Activated CD4-positive, CD25-positive, alpha-beta regulatory T cell treated with anti-CD3 and anti-CD28 coated beads, Interleukin-2, amount 50 U/mL, for 72 hours (primary cell): ENCODE results near the gene SERPINB11.
"Not testable (repeated sequence)": the region's sequence is repeated elsewhere in the genome, so short reads cannot be mapped to it uniquely, and the experiment has no call there.

Experiments
- DNase-seq: peaks from one replicate; pipeline ENCODE4 v3.0.0; 2021

SERPINB11 gene

GRCh38 chr18:63702660-63703059 lies at the start of gene SERPINB11:
TSS of gene SERPINB11 (plus strand) at chr18:63702960. CDS start at chr18:63710194, 7,234 bp downstream.
- no peak for DNase-seq

DNA sequence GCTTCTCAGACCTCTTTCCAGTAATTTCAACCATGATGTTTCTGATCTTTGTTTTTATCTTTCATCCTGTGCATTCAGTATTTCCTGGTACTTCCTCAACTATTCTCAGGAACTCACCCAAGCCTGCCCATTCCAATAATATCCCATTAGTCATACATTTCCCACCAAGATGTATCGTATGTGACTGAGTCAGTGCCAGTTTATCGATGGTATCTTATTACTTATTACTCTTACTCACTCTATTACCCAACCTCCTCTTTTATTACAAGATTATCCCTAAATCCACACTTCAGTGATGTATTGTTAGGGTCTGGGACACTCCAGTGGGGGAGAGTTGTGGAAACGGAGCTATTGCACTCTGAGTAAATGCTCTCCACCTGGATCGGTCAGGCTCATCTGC lies 43.8 kb upstream of the SERPINB11 start:
- not testable (repeated sequence) for DNase-seq

GRCh38 chr18:63661750-63662149 lies 41.0 kb upstream of the SERPINB11 start, which contains the start of gene SERPINB3:
TSS of gene SERPINB3 (minus strand) at chr18:63661893. CDS start at chr18:63661216, 677 bp downstream.
- not testable (repeated sequence) for DNase-seq

GRCh38 chr18:63664571-63664970 lies 38.2 kb upstream of the SERPINB11 start:
- no peak for DNase-seq

DNA sequence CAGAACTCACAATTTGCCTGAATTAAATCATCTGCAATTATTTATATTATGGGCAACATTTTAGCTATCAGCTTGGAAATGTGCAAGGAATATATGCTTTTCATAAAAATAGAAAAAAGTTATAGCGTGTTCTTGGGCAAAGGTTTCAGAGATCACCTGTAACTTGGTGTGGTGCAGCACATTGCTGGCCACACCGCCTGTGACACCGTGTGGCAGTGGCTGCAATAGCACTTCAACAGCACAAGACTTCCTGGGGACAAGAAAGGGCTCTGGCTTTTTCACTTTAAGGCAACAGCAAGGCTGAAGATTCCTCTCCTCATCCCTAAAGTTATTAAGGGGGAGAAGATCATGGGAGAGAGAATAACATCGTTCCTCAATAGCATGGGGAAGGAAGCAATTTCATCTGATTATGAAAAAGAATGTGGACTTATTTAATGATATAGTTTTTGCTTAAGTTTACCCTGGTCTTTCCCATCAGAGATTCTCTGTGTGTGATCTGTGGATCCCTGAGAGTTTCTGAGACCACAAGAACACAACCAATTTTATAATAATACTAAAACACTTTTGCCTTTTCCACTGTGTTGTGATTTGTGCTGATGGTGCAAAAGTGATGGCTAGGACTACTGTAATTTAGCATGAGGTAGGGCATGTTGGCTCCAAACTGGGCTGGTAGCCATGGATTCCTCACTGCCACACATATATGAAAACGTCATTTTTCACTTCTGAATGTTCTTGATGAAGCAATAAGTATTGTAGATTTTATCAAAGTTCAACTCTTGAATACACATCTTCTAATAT lies 26.0 kb upstream of the SERPINB11 start:
- no peak for DNase-seq

DNA sequence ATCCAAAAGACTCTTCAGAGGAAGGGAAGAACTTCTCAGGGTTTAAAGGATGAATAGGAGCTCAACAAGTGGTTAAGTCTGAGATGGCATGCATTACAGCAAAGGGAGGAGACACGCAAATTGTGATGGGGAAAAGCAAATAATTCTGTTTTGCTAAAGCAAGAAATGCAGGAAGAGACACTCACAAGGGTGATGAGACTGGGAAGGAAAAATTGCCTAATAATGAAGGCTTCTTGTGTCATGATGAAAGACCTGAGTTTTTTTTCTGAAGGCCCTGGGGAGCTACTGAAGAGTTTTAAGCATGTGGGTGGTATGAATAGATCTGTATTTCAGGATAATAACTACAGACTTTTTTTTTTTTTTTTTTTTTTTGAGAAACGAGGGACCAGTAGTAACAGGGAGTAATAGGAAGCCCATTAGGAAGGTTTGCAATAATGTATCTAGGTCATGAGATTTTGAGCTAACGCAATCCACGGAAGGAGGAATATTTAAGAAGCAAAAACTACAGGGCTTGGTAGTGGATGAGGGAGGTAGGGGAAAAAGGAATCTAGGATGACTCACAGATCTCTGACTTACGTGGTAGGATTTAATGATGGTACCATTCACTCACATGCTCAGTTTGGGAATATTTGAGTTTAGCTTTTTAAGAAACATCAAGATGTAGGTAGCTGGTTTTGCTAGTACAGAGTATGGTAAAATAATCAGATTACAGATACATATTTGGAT lies 25.1 kb upstream of the SERPINB11 start:
- DNase-seq, result no peak

DNA sequence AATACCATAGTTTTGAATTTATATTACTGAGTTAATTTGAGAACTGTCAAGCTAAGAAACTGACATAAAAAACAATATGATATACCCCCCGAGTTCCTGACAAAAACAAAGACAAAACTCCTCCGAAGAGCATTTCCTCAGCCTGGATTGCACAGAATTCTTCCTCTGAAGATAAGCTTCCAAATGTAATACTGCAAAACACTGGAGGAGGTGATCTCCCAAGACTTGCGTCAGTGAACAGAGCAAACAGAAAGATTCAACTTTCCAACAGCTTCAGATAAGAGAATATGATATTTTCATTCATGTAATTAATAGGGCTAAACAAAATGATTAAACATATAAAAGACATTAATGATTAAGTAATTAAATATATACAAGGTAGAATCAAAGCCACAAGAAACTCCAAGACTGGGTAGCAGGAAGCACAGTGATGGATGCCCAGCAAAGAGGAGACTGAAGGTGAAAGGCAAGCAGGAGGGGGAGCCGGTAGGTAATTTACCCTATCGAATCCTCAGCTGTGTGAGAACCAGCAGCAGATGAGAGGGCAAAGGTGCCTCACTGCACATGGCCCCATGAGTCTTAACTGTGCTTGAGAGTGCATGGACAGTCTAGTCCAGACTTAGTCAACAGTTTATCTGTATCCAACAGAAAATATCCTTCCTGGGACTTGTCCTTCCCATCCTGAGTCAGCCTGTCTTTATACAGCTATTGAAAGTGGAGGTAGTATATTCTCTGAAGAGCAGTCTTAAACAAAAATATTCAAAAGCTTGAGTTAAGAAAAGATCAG lies 22.7 kb upstream of the SERPINB11 start:
- no peak for DNase-seq

DNA sequence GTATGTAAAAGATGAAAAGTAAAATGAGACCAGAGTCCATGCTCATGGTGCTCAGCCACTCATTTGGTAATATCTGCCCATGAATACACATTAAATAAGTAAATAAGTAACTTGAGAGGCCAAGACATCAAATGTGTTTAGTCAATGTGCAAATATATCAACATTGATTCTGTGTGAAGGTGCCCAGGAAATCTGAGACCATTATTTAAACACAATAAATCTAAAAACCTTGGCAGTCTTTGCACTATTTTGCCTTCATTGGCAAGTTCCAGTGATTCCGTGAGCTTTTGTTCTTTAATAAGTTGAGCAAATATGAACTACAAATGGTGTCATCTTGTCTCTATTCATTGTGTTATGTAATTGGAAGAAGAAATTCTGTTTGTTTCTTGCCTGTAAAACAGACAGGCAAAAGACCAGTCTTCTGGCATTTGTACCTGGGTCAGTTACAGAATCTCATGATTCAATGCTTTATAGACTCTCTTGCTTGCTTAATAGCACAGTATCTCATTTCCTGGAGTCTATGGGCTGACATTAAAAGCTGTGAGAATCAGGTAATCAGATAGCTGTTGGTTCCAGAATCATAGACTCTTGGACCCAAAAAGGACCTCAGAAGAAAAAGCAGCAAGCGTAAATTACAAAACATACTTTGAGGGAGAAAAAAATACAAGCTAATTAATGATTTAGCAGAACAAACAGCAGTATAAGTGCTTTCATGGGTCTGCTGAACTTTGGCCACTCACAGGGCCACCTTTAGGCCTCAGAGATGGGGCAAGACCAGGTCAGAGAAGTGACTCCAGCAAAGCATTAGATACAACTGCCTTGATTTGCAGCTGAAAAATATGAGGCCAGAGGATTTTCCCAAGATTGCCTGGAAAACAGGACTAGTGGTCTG lies 21.1 kb upstream of the SERPINB11 start:
- DNase-seq, result no peak

DNA sequence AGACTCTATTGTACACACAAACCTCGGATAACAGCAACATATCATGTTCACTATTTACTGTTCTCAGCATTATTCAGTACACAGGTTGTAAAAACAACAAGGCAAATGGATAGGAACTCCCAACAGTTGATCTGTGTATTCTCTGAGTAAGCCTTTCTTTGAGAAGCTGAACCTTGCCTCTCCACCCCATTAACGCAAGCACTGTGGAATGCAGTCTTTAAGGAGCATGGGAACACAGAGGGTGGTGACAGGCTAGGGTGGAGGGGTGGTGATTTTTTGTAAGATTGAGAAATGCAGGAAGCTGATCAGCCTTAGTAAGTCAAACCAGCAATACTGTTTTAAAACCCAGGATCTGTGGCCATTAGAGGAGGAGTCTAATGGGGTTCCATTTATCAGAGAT lies 19.6 kb upstream of the SERPINB11 start:
- DNase-seq, result no peak

DNA sequence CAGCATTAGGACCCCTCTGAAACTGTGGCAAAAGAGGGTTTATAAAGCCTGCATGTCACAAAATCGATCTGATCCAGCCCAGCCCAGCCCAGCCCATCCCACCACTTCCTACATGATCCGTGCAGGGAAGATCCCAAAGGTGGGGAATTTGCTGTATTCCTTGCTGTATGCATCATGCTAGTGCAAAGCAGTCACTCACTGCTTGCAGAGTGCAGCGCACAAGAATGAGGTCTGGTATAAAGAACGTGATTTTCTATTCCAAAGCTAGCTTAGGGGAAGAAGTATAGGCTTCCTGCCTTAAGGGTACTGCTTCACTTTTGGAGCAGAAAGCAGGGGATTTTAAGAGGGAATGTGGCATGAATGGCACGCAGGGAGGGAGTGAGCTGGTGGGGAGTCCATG lies 18.9 kb upstream of the SERPINB11 start:
- no peak for DNase-seq

DNA sequence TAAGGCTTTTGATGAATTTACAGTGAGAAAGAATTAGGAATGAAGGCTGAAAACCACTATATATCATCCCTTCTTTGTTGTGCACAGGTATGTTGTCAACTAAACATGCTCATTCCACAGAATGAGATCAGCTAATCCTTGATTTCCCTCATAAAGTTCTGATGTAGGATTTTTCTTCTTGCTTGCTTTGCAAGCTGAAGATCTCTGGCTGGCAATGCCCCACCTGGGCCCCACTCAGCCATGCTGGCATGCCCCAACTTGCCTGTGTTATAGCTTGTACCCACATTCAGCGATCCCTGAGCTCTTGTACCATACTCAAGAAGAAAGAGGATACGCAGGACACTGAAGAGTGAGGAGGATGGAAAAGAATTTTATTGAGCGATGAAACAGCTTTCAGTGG lies 18.0 kb upstream of the SERPINB11 start:
- no peak for DNase-seq

- DNase-seq, result no peak
Measured at GRCh38 chr18:63686871-63687270, 15.9 kb upstream of the SERPINB11 start.

GRCh38 chr18:63689064-63689463 lies 13.7 kb upstream of the SERPINB11 start:
- DNase-seq, result no peak

- no peak for DNase-seq
Measured at GRCh38 chr18:63697097-63697660, 5.6 kb upstream of the SERPINB11 start.

GRCh38 chr18:63700501-63700900 lies 2.3 kb upstream of the SERPINB11 start:
- no peak for DNase-seq

DNA sequence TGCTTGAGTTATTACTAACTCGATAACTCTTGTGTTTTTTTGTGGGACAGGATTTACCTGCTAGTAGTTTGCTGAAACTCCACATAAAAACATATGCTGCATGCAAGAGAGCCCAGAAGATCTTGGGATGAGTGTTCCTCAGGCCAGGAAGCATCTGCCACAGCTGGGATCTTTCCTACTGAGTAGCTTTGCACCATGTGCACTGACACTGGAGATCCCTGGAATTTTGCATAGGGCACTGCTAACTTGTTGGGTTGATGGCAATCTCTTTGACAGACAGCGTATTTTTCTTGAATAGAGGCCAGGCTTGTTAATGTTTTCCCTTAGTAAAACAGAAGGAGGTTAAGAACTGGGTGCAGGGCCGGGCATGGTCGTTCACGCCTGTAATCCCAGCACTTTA lies 808 bp upstream of the SERPINB11 start:
- no peak for DNase-seq

GRCh38 chr18:63705401-63705800 lies 2.6 kb downstream of the SERPINB11 start:
- DNase-seq, result no peak

GRCh38 chr18:63707816-63708215 lies 5.1 kb downstream of the SERPINB11 start:
- no peak for DNase-seq

GRCh38 chr18:63708650-63709049 lies 5.9 kb downstream of the SERPINB11 start:
- no peak for DNase-seq

DNA sequence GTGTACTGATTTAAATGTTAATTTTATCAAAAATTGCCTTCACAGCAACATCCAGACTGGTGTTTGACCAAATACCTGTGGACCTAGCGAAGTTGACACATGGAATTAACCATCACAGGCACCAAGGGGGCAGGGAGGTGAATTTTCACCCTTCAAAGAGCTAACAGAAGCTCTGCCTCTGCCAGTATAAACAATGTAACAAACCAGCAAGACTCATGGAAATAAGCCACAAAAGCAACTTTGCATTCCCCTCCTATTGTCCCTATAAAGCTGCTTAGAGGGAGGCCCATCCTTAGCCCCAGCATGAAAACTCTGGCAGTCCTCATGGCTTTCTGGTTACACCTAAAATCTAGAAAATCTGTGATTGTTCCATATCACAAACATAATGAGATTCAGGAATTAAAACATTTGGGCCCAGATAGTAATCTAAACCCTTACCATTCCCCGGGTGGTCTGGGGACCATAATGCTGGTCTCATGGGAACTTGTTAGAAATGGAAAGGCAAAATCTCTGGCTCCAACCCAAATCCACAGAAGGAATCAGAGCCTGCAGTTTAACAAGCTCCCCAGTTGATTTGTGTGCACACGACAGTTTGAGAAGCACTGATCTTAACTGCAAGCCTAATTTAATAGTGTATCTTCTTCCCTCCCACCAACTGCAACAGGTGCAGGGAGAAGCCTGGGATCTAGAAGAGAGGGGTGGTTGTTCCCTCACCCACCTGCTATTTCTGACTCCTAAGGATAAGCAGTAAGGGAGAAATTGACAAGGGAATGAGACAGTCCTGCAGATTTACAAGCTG lies 23.1 kb downstream of the SERPINB11 start:
- DNase-seq, result no peak

GRCh38 chr18:63730773-63731172 lies 28.0 kb downstream of the SERPINB11 start:
- no peak for DNase-seq
